Measurements from ENCODE around the gene PPARG. TPM values are rescaled to one million over a fixed set of nuclear protein-coding genes. Genes with fewer than 3 reads are reported as not detected.

Gene PPARG
- total and polyA plus RNA-seq, 2 of the 13 experiments (the other 11 are each of a cell fraction or from before 2014, with no cell fraction given) = 13.9 to 58.3 TPM

- TF ChIP-seq ARNTL (CRISPR knock-in tag; IDR thresholded peaks at IDR 0.05) = 0 out of 2 replicates have a peak, but pooled peaks have one; percentile 45
- peak; percentile 96 for TF ChIP-seq NCOA2 (CRISPR knock-in tag; IDR thresholded peaks at IDR 0.05)
- TF ChIP-seq CHD4 (IDR thresholded peaks at IDR 0.05; ENCODE audit: borderline replicate concordance, low read length) = peak; percentile 46; the same call in 1 of the 2 replicates
- 0 out of 2 replicates have a peak, but pooled peaks have one; percentile 44 for TF ChIP-seq RFXANK (CRISPR knock-in tag; IDR thresholded peaks at IDR 0.05)
- TF ChIP-seq EP300 (IDR thresholded peaks at IDR 0.05; ENCODE audit: low read depth in 2 of 2, low read length in 2 of 2) = peak; percentile 20 to 99; a peak in 3 of 4 replicates
- TF ChIP-seq EP300 (CRISPR knock-in tag; IDR thresholded peaks at IDR 0.05; ENCODE audit: borderline replicate concordance) = peak; percentile 90
- TF ChIP-seq PAXIP1 (CRISPR knock-in tag; conservative IDR thresholded peaks at IDR 0.05) = peak; percentile 97
- no peak for TF ChIP-seq CREB1 (IDR thresholded peaks at IDR 0.05)
- peak; percentile 69 for TF ChIP-seq CREB1 (CRISPR knock-in tag; IDR thresholded peaks at IDR 0.05)
- no peak for TF ChIP-seq FOXA1 (IDR thresholded peaks at IDR 0.05)
- peak; percentile 83 for TF ChIP-seq FOXA1 (CRISPR knock-in tag; IDR thresholded peaks at IDR 0.05)
- TF ChIP-seq HOXA5 (CRISPR knock-in tag; IDR thresholded peaks at IDR 0.05) = peak; percentile 54; the same call in 1 of the 2 replicates
- TF ChIP-seq HDAC2 (CRISPR knock-in tag; IDR thresholded peaks at IDR 0.05) = peak; percentile 81
- TF ChIP-seq TEAD3 (CRISPR knock-in tag; optimal IDR thresholded peaks at IDR 0.05; ENCODE audit: borderline replicate concordance) = peak; percentile 39
- no peak for TF ChIP-seq ZNF501 (CRISPR knock-in tag; IDR thresholded peaks at IDR 0.05)
- TF ChIP-seq TFE3 (CRISPR knock-in tag; IDR thresholded peaks at IDR 0.05) = peak; percentile 36; the same call in 1 of the 2 replicates
- TF ChIP-seq RERE (CRISPR knock-in tag; IDR thresholded peaks at IDR 0.05; ENCODE audit: low read depth) = peak; percentile 85
- no peak for TF ChIP-seq XRCC5 (optimal IDR thresholded peaks at IDR 0.05; ENCODE audit: low read length)
- TF ChIP-seq KAT8 (CRISPR knock-in tag; IDR thresholded peaks at IDR 0.05) = peak; percentile 41; the same call in 1 of the 2 replicates
- TF ChIP-seq ZNF878 (CRISPR knock-in tag; IDR thresholded peaks at IDR 0.05) = no peak
- TF ChIP-seq ETV5 (CRISPR knock-in tag; IDR thresholded peaks at IDR 0.05; ENCODE audit: borderline replicate concordance) = peak; percentile 71; the same call in 1 of the 2 replicates
- TF ChIP-seq BRD4 (CRISPR knock-in tag; IDR thresholded peaks at IDR 0.05) = peak; percentile 58; the same call in 1 of the 2 replicates
These were observed 120.3 kb downstream of the PPARG start (continued) for GRCh38 chr3:12408984-12409683.

Measured in HepG2 (cell line).